IMR-90 (cell line): ENCODE measurements around the gene PLS1.

Experiments
- CEBPB ChIP-seq: IDR thresholded peaks from 2 replicates; pipeline ENCODE4 v1.6.1; 2012; ENCODE audit warnings: low read depth, low read length, improper control_type of control experiment
- CHD1 ChIP-seq: IDR thresholded peaks from 2 replicates; pipeline ENCODE4 v1.6.1; 2012; ENCODE audit warnings: low read depth, low read length, improper control_type of control experiment
- MAFK ChIP-seq: IDR thresholded peaks from 2 replicates; pipeline ENCODE4 v1.6.1; 2012; ENCODE audit warnings: low read depth, low read length, improper control_type of control experiment
- MAZ ChIP-seq: IDR thresholded peaks from 2 replicates; pipeline ENCODE4 v1.6.1; 2012; ENCODE audit warnings: low read depth, mild to moderate bottlenecking, low read length, improper control_type of control experiment, moderate library complexity, borderline replicate concordance
- MXI1 ChIP-seq: IDR thresholded peaks from 2 replicates; pipeline ENCODE4 v1.6.1; 2012; ENCODE audit warnings: low read depth, mild to moderate bottlenecking, low read length, moderate library complexity, borderline replicate concordance
- NFE2L2 ChIP-seq: fragments of 150-350 bp; IDR thresholded peaks from 2 replicates; pipeline ENCODE4 v1.6.1; 2016; ENCODE audit warnings: low read depth, mild to moderate bottlenecking, low read length
- POLR2A ChIP-seq: IDR thresholded peaks from 2 replicates; pipeline ENCODE4 v1.6.1; 2012; ENCODE audit warnings: mild to moderate bottlenecking, low read depth, low read length
- RAD21 ChIP-seq: IDR thresholded peaks from 2 replicates; pipeline ENCODE4 v1.6.1; 2012; ENCODE audit warnings: low read length, improper control_type of control experiment
- RCOR1 ChIP-seq: IDR thresholded peaks from 2 replicates; pipeline ENCODE4 v1.6.1; 2012; ENCODE audit warnings: mild to moderate bottlenecking, low read length, improper control_type of control experiment; ENCODE audit not compliant: insufficient replicate concordance
- RFX5 ChIP-seq: IDR thresholded peaks from 2 replicates; pipeline ENCODE4 v1.8.0; 2012; ENCODE audit warnings: low read depth, mild to moderate bottlenecking, low read length, moderate library complexity
- SMC3 ChIP-seq: fragments of 150-350 bp; IDR thresholded peaks from 2 replicates; pipeline ENCODE4 v1.6.1; 2016; ENCODE audit warnings: low read depth, mild to moderate bottlenecking, antibody characterized with exemption, low read length, moderate library complexity
- TF ChIP-seq, protein P1 (sequence below): fragments of 150-350 bp; IDR thresholded peaks from 2 replicates; pipeline ENCODE4 v1.6.1; 2016; ENCODE audit warnings: low read depth, mild to moderate bottlenecking, low read length, moderate library complexity, borderline replicate concordance
- TF ChIP-seq, protein P2 (sequence below): conservative IDR thresholded peaks from 2 replicates; pipeline ENCODE4 v1.5.1; 2012; ENCODE audit warnings: mild to moderate bottlenecking, low read depth, low read length, improper control_type of control experiment
- TF ChIP-seq, protein P3 (sequence below): fragments of 150-350 bp; IDR thresholded peaks from 2 replicates; pipeline ENCODE4 v1.6.1; 2017; ENCODE audit warnings: mild to moderate bottlenecking, antibody characterized with exemption, low read length, low read depth

DNA sequence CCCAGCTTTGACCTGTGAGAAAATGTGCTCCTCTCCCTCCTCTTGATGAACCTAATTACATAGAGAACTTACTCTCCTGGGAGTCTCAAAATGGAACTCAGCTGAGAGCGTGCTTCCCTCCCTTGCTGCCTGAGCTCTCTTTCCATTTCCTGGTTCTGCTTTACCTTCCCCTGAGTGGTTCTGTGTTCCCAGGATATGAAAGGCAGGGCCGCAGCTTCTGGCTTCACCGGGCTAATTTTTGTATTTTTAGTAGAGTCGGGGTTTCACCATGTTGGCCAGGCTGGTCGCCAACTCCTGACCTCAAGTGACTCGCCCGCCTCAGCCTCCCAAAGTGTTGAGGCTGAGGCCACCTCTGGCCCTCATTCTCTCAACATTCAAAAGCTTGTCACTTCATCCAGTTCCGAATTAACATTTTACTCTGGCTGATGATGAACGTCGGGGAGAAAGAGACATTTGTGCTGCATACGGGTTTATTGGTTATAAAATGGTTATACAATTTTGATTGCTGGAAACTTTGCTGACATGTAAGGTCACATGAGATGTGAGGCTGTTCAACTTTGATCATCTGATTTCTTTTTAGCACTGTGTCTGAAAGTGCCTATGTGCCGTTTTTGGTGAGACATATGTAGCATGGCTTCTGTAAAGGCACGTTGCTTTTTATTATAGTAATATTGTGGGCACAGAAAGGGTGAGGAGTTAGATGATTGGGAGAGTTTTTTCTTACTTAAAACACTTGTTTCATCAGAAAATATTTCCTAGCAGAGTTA lies 6.6 kb downstream of the PLS1 start:
- TF ChIP-seq, protein P1, sequence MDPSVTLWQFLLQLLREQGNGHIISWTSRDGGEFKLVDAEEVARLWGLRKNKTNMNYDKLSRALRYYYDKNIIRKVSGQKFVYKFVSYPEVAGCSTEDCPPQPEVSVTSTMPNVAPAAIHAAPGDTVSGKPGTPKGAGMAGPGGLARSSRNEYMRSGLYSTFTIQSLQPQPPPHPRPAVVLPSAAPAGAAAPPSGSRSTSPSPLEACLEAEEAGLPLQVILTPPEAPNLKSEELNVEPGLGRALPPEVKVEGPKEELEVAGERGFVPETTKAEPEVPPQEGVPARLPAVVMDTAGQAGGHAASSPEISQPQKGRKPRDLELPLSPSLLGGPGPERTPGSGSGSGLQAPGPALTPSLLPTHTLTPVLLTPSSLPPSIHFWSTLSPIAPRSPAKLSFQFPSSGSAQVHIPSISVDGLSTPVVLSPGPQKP: no peak
- TF ChIP-seq, protein P2, sequence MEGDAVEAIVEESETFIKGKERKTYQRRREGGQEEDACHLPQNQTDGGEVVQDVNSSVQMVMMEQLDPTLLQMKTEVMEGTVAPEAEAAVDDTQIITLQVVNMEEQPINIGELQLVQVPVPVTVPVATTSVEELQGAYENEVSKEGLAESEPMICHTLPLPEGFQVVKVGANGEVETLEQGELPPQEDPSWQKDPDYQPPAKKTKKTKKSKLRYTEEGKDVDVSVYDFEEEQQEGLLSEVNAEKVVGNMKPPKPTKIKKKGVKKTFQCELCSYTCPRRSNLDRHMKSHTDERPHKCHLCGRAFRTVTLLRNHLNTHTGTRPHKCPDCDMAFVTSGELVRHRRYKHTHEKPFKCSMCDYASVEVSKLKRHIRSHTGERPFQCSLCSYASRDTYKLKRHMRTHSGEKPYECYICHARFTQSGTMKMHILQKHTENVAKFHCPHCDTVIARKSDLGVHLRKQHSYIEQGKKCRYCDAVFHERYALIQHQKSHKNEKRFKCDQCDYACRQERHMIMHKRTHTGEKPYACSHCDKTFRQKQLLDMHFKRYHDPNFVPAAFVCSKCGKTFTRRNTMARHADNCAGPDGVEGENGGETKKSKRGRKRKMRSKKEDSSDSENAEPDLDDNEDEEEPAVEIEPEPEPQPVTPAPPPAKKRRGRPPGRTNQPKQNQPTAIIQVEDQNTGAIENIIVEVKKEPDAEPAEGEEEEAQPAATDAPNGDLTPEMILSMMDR: no peak
- TF ChIP-seq CEBPB: no peak
- TF ChIP-seq RFX5: no peak
- no peak for TF ChIP-seq MAZ
- no peak for TF ChIP-seq POLR2A
- no peak for TF ChIP-seq RAD21
- no peak for TF ChIP-seq SMC3
- no peak for TF ChIP-seq RCOR1
- TF ChIP-seq MXI1: no peak
- TF ChIP-seq, protein P3, sequence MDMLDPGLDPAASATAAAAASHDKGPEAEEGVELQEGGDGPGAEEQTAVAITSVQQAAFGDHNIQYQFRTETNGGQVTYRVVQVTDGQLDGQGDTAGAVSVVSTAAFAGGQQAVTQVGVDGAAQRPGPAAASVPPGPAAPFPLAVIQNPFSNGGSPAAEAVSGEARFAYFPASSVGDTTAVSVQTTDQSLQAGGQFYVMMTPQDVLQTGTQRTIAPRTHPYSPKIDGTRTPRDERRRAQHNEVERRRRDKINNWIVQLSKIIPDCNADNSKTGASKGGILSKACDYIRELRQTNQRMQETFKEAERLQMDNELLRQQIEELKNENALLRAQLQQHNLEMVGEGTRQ: no peak
- no peak for TF ChIP-seq CHD1
- no peak for TF ChIP-seq NFE2L2
- TF ChIP-seq MAFK: no peak
